Left lung (tissue), 10 donors: ENCODE data around the gene CCDC124. TPM values are rescaled to one million over a fixed set of nuclear protein-coding genes. Genes with fewer than 3 reads are reported as not detected.

ENCODE experiments used
- ATAC-seq: fragments of 200-7000 bp; cut with Tn5 transposase; one replicate; pipeline ENCODE4 v1.9.1; 2020; ENCODE audit warnings: moderate library complexity
- DNase-seq, 4 donors: peaks; one replicate each; pipeline ENCODE4 v3.0.0-alpha.2; 2013 to 2020
- H3K27ac ChIP-seq, 2 donors: fragments of 200-600 bp; sonication (generic) in 1 of 2; one replicate each; pipeline versions ENCODE4 v1.5.0 to v1.8.0; 2020 to 2021
- H3K27me3 ChIP-seq, 2 donors: fragments of 200-600 bp; sonication (generic) in 1 of 2; one replicate each; pipeline versions ENCODE4 v1.5.0 to v1.8.0; 2020 to 2021
- H3K36me3 ChIP-seq, 2 donors: fragments of 200-600 bp; sonication (generic) in 1 of 2; one replicate each; pipeline versions ENCODE4 v1.5.0 to v1.8.0; 2020 to 2021
- H3K4me1 ChIP-seq, 2 donors: fragments of 200-600 bp; one replicate each; pipeline ENCODE4 v1.8.0; 2021
- H3K4me3 ChIP-seq, 2 donors: fragments of 200-600 bp; sonication (generic) in 1 of 2; one replicate each; pipeline versions ENCODE4 v1.5.0 to v1.8.0; 2020 to 2021; ENCODE audit warnings: mild to moderate bottlenecking in 1 of 2
- H3K9me3 ChIP-seq, 2 donors: fragments of 200-600 bp; sonication (generic) in 1 of 2; one replicate each; pipeline versions ENCODE4 v1.5.0 to v1.8.0; 2020 to 2021
- CTCF ChIP-seq, 2 donors: fragments of 200-600 bp; sonication (generic) in 1 of 2; IDR thresholded peaks; one replicate each; pipeline versions ENCODE4 v1.5.0 to v1.8.0; 2021; ENCODE audit warnings: antibody characterized with exemption in 2 of 2
- intact Hi-C, 2 donors: fragments of 100-400 bp; cut with DNase I; formaldehyde crosslinking; loops; one replicate each; pipeline versions ENCODE4 v1.11.2 to v1.14.2; 2022
- polyA plus RNA-seq, 6 donors: library from polyadenylated mRNA; unstranded; fragments of 120-200 nt; gene quantifications; one replicate each; pipeline ENCODE4 v1.2.1, GENCODE V29; 2013; ENCODE audit not compliant: insufficient read length in 6 of 6
- total RNA-seq, 2 donors: library from RNA; stranded (reverse); fragmentation: NEBNext Ultra II Directional; extraction: Animal tissue kit (Norgen Biotek cat#: 25700); gene quantifications; one replicate each; pipeline ENCODE4 v1.2.1, GENCODE V29; 2021
- donor health status: DM: no; HTN: yes; CAD: no.
- donor health status: DM: no; HTN: no; CAD: no.

The CCDC124 gene
- total and polyA plus RNA-seq, 8 donors: 42.0 to 75.7 (median 55.8) TPM

- Histone ChIP-seq H3K27ac (no peak overlapping the region), H3K27me3 (no peaks in the 10 kb centered on the region), H3K36me3 (peaks cover 0 to 50% of the 10 kb centered on the region in 2 donors), H3K4me3 (no peak overlapping the region), H3K9me3 (no peaks in the 10 kb centered on the region), H3K4me1 (peaks cover 12 to 24% of the 10 kb centered on the region in 2 donors)
- DNase-seq (no peak), ATAC-seq (no peak)
- TF ChIP-seq CTCF (IDR thresholded peaks at IDR 0.05): no peak
- intact Hi-C loops: no loop called here
Observed at GRCh38 chr19:17936379-17936778, 3.6 kb downstream of the CCDC124 start.

GRCh38 chr19:17937371-17937900, 4.6 kb downstream of the CCDC124 start:
- Histone ChIP-seq H3K4me3 (no peak overlapping the region), H3K9me3 (no peaks in the 10 kb centered on the region), H3K4me1 (peaks cover 8 to 16% of the 10 kb centered on the region in 2 donors), H3K27ac (no peak overlapping the region), H3K27me3 (no peaks in the 10 kb centered on the region), H3K36me3 (peaks cover 0 to 61% of the 10 kb centered on the region in 2 donors)
- no peak for TF ChIP-seq CTCF (IDR thresholded peaks at IDR 0.05)
- DNase-seq (no peak), ATAC-seq (no peak)
- intact Hi-C loops: no loop called here

GRCh38 chr19:17938092-17938845, 5.5 kb downstream of the CCDC124 start:
- peaks cover 8 to 13% of the 10 kb centered on the region in 2 donors for H3K4me1 ChIP-seq
- H3K36me3 ChIP-seq: peaks cover 0 to 69% of the 10 kb centered on the region in 2 donors
- no peak overlapping the region for H3K27ac ChIP-seq
- intact Hi-C loops: loop anchor here in 1 of 2 donors (2.0 kb wide), 1 partner anchor 57 kb away; no protein-coding TSS in a partner anchor
- H3K9me3 ChIP-seq: no peaks in the 10 kb centered on the region
- peak; percentile 91 for ATAC-seq
- TF ChIP-seq CTCF (IDR thresholded peaks at IDR 0.05): peak; percentile 92 to 94
- peak in 3 of 4 donors; percentile 76 to 93 (median 76) for DNase-seq
- no peaks in the 10 kb centered on the region for H3K27me3 ChIP-seq
- H3K4me3 ChIP-seq: no peak overlapping the region

GRCh38 chr19:17942181-17942580, 9.4 kb downstream of the CCDC124 start:
- Histone ChIP-seq H3K36me3 (peaks cover 0 to 70% of the 10 kb centered on the region in 2 donors), H3K27ac (no peak overlapping the region), H3K4me1 (peaks cover 0 to 9% of the 10 kb centered on the region in 2 donors), H3K9me3 (no peaks in the 10 kb centered on the region), H3K4me3 (no peak overlapping the region), H3K27me3 (no peaks in the 10 kb centered on the region)
- no peak for TF ChIP-seq CTCF (IDR thresholded peaks at IDR 0.05)
- DNase-seq: no peak
- no peak for ATAC-seq
- intact Hi-C loops: loop anchor here in 1 of 2 donors (10.0 kb wide), 1 partner anchor 113 kb away; no protein-coding TSS in a partner anchor

GRCh38 chr19:17942582-17943273, 9.9 kb downstream of the CCDC124 start:
- no peak for TF ChIP-seq CTCF (IDR thresholded peaks at IDR 0.05)
- Histone ChIP-seq H3K4me3 (no peak overlapping the region), H3K27me3 (no peaks in the 10 kb centered on the region), H3K27ac (no peak overlapping the region), H3K36me3 (peaks cover 0 to 64% of the 10 kb centered on the region in 2 donors), H3K4me1 (peaks cover 0 to 14% of the 10 kb centered on the region in 2 donors), H3K9me3 (no peaks in the 10 kb centered on the region)
- intact Hi-C loops: loop anchor here in 1 of 2 donors (10.0 kb wide), 1 partner anchor 112 kb away; no protein-coding TSS in a partner anchor
- ATAC-seq (no peak), DNase-seq (no peak)
